ENCODE measurements around the gene LZTR1.

Gene LZTR1

GRCh38 chr22:20948450-20948849 is 33.6 kb upstream of the LZTR1 start:
- no peak overlapping the region for H2BK15ac ChIP-seq (ENCODE audit: low read depth, poor library complexity, severe bottlenecking)
- no peak overlapping the region for H3K4ac ChIP-seq (ENCODE audit: low read depth in 1 of 2, low read length in 2 of 2)
- no peak overlapping the region for H2BK5ac ChIP-seq (ENCODE audit: low read depth, low read length, poor library complexity, severe bottlenecking)
- no peak overlapping the region for H2AK5ac ChIP-seq (ENCODE audit: low read length, severe bottlenecking)
- no peak overlapping the region for H3K27ac ChIP-seq (ENCODE audit: low read length, poor library complexity, severe bottlenecking)
- H3K9me3 ChIP-seq (ENCODE audit: control insufficient read depth, low read length): no peaks in the 10 kb centered on the region
- H3K9ac ChIP-seq (ENCODE audit: low read length): no peak overlapping the region
- no peak overlapping the region for H3K18ac ChIP-seq (ENCODE audit: low read depth in 1 of 2, low read length in 2 of 2)
- no peak overlapping the region for H3K4me3 ChIP-seq (ENCODE audit: insufficient read depth in 1 of 2, low read depth in 1 of 2, low read length in 2 of 2)
- H3K14ac ChIP-seq (ENCODE audit: low read length in 2 of 2): no peak overlapping the region
- H3K23ac ChIP-seq (ENCODE audit: low read length in 2 of 2): no peak overlapping the region
- H2BK120ac ChIP-seq (ENCODE audit: low read depth, low read length): no peak overlapping the region
- no peak overlapping the region for H2BK12ac ChIP-seq (ENCODE audit: low read length in 2 of 2)
- DNase-seq: no peak
- no peak overlapping the region for H3K4me2 ChIP-seq (ENCODE audit: low read length, poor library complexity, severe bottlenecking)
- H3K4me1 ChIP-seq (ENCODE audit: control insufficient read depth, insufficient read depth, low read depth, low read length): peaks cover 18% of the 10 kb centered on the region
- H4K91ac ChIP-seq (ENCODE audit: low read length): no peak overlapping the region
- H3K79me1 ChIP-seq (replicated peaks; ENCODE audit: low read length, poor library complexity, severe bottlenecking): peaks cover 5% of the 10 kb centered on the region
- peaks cover 27 to 50% of the 10 kb centered on the region in 2 experiments for H3K36me3 ChIP-seq (ENCODE audit: control insufficient read depth in 1 of 2, insufficient read depth in 2 of 2, low read depth in 1 of 2, low read length in 2 of 2)
- no peaks in the 10 kb centered on the region for H3K27me3 ChIP-seq (ENCODE audit: control insufficient read depth in 1 of 2, insufficient read depth in 1 of 2, low read length in 2 of 2)
- no peak overlapping the region for H4K8ac ChIP-seq (ENCODE audit: low read length)
- H2AFZ ChIP-seq (ENCODE audit: low read depth, low read length): no peak overlapping the region
- WGBS: over 99% methylated on average over 4 of the region's 5 CpGs

- H3K18ac ChIP-seq (ENCODE audit: low read depth in 1 of 2, low read length in 2 of 2): no peak overlapping the region
- no peak overlapping the region for H2BK12ac ChIP-seq (ENCODE audit: low read length in 2 of 2)
- H2BK120ac ChIP-seq (ENCODE audit: low read depth, low read length): no peak overlapping the region
- peaks cover 32 to 55% of the 10 kb centered on the region in 2 experiments for H3K36me3 ChIP-seq (ENCODE audit: control insufficient read depth in 1 of 2, insufficient read depth in 2 of 2, low read depth in 1 of 2, low read length in 2 of 2)
- no peak overlapping the region for H3K4ac ChIP-seq (ENCODE audit: low read depth in 1 of 2, low read length in 2 of 2)
- DNase-seq: no peak
- H3K14ac ChIP-seq (ENCODE audit: low read length in 2 of 2): no peak overlapping the region
- no peak overlapping the region for H2BK15ac ChIP-seq (ENCODE audit: low read depth, poor library complexity, severe bottlenecking)
- no peak overlapping the region for H3K9ac ChIP-seq (ENCODE audit: low read length)
- no peak overlapping the region for H3K4me2 ChIP-seq (ENCODE audit: low read length, poor library complexity, severe bottlenecking)
- H3K23ac ChIP-seq (ENCODE audit: low read length in 2 of 2): no peak overlapping the region
- no peaks in the 10 kb centered on the region for H3K9me3 ChIP-seq (ENCODE audit: control insufficient read depth, low read length)
- H2AFZ ChIP-seq (ENCODE audit: low read depth, low read length): no peak overlapping the region
- H4K91ac ChIP-seq (ENCODE audit: low read length): no peak overlapping the region
- WGBS: 95% methylated on average over 5 of the region's 5 CpGs
- peaks cover 18% of the 10 kb centered on the region for H3K4me1 ChIP-seq (ENCODE audit: control insufficient read depth, insufficient read depth, low read depth, low read length)
- H4K8ac ChIP-seq (ENCODE audit: low read length): no peak overlapping the region
- H3K4me3 ChIP-seq (ENCODE audit: insufficient read depth in 1 of 2, low read depth in 1 of 2, low read length in 2 of 2): no peak overlapping the region
- H2BK5ac ChIP-seq (ENCODE audit: low read depth, low read length, poor library complexity, severe bottlenecking): no peak overlapping the region
- H3K27ac ChIP-seq (ENCODE audit: low read length, poor library complexity, severe bottlenecking): no peak overlapping the region
- peaks cover 9% of the 10 kb centered on the region for H3K79me1 ChIP-seq (replicated peaks; ENCODE audit: low read length, poor library complexity, severe bottlenecking)
- no peak overlapping the region for H2AK5ac ChIP-seq (ENCODE audit: low read length, severe bottlenecking)
- no peaks in the 10 kb centered on the region for H3K27me3 ChIP-seq (ENCODE audit: control insufficient read depth in 1 of 2, insufficient read depth in 1 of 2, low read length in 2 of 2)
Measured at GRCh38 chr22:20948989-20949388, 33.1 kb upstream of the LZTR1 start.

- Histone ChIP-seq H3K4me1 (ENCODE audit: control insufficient read depth, insufficient read depth, low read depth, low read length) (peaks cover 16% of the 10 kb centered on the region), H3K27ac (ENCODE audit: low read length, poor library complexity, severe bottlenecking) (no peak overlapping the region), H2BK12ac (ENCODE audit: low read length in 2 of 2) (no peak overlapping the region), H3K79me1 (replicated peaks; ENCODE audit: low read length, poor library complexity, severe bottlenecking) (peaks cover 14% of the 10 kb centered on the region), H4K8ac (ENCODE audit: low read length) (no peak overlapping the region), H2AFZ (ENCODE audit: low read depth, low read length) (no peak overlapping the region), H4K91ac (ENCODE audit: low read length) (no peak overlapping the region), H3K4ac (ENCODE audit: low read depth in 1 of 2, low read length in 2 of 2) (no peak overlapping the region), H3K9me3 (ENCODE audit: control insufficient read depth, low read length) (no peaks in the 10 kb centered on the region), H3K36me3 (ENCODE audit: control insufficient read depth in 1 of 2, insufficient read depth in 2 of 2, low read depth in 1 of 2, low read length in 2 of 2) (peaks cover 37 to 57% of the 10 kb centered on the region in 2 experiments), H3K9ac (ENCODE audit: low read length) (no peak overlapping the region), H3K14ac (ENCODE audit: low read length in 2 of 2) (no peak overlapping the region), H3K4me3 (ENCODE audit: insufficient read depth in 1 of 2, low read depth in 1 of 2, low read length in 2 of 2) (no peak overlapping the region), H2BK120ac (ENCODE audit: low read depth, low read length) (no peak overlapping the region), H2BK5ac (ENCODE audit: low read depth, low read length, poor library complexity, severe bottlenecking) (no peak overlapping the region), H2BK15ac (ENCODE audit: low read depth, poor library complexity, severe bottlenecking) (no peak overlapping the region), H3K27me3 (ENCODE audit: control insufficient read depth in 1 of 2, insufficient read depth in 1 of 2, low read length in 2 of 2) (no peaks in the 10 kb centered on the region), H2AK5ac (ENCODE audit: low read length, severe bottlenecking) (no peak overlapping the region), H3K23ac (ENCODE audit: low read length in 2 of 2) (no peak overlapping the region), H3K18ac (ENCODE audit: low read depth in 1 of 2, low read length in 2 of 2) (no peak overlapping the region), H3K4me2 (ENCODE audit: low read length, poor library complexity, severe bottlenecking) (no peak overlapping the region)
- 95% methylated on average over 13 of the region's 13 CpGs for WGBS
- DNase-seq: no peak
Measured at GRCh38 chr22:20949698-20950183, 32.4 kb upstream of the LZTR1 start.

- WGBS: 96% methylated on average over 9 of the region's 10 CpGs
- H3K4me3 ChIP-seq (ENCODE audit: insufficient read depth in 1 of 2, low read depth in 1 of 2, low read length in 2 of 2): no peak overlapping the region
- no peak overlapping the region for H3K14ac ChIP-seq (ENCODE audit: low read length in 2 of 2)
Measured at GRCh38 chr22:20951151-20951931, 30.8 kb upstream of the LZTR1 start.

More at GRCh38 chr22:20951151-20951931, 30.8 kb upstream of the LZTR1 start:
- Histone ChIP-seq H3K79me1 (replicated peaks; ENCODE audit: low read length, poor library complexity, severe bottlenecking) (peaks cover 18% of the 10 kb centered on the region), H2BK15ac (ENCODE audit: low read depth, poor library complexity, severe bottlenecking) (no peak overlapping the region), H3K18ac (ENCODE audit: low read depth in 1 of 2, low read length in 2 of 2) (no peak overlapping the region), H3K4me1 (ENCODE audit: control insufficient read depth, insufficient read depth, low read depth, low read length) (peaks cover 14% of the 10 kb centered on the region), H2AK5ac (ENCODE audit: low read length, severe bottlenecking) (no peak overlapping the region), H3K4ac (ENCODE audit: low read depth in 1 of 2, low read length in 2 of 2) (peak overlapping the region in 1 of 2 experiments; percentile 41), H2AFZ (ENCODE audit: low read depth, low read length) (no peak overlapping the region), H2BK120ac (ENCODE audit: low read depth, low read length) (no peak overlapping the region), H4K91ac (ENCODE audit: low read length) (no peak overlapping the region), H3K36me3 (ENCODE audit: control insufficient read depth in 1 of 2, insufficient read depth in 2 of 2, low read depth in 1 of 2, low read length in 2 of 2) (peaks cover 41 to 54% of the 10 kb centered on the region in 2 experiments), H3K27ac (ENCODE audit: low read length, poor library complexity, severe bottlenecking) (peak overlapping the region; percentile 82), H2BK12ac (ENCODE audit: low read length in 2 of 2) (no peak overlapping the region), H2BK5ac (ENCODE audit: low read depth, low read length, poor library complexity, severe bottlenecking) (no peak overlapping the region), H4K8ac (ENCODE audit: low read length) (no peak overlapping the region), H3K27me3 (ENCODE audit: control insufficient read depth in 1 of 2, insufficient read depth in 1 of 2, low read length in 2 of 2) (no peaks in the 10 kb centered on the region), H3K9ac (ENCODE audit: low read length) (no peak overlapping the region), H3K23ac (ENCODE audit: low read length in 2 of 2) (no peak overlapping the region), H3K9me3 (ENCODE audit: control insufficient read depth, low read length) (no peaks in the 10 kb centered on the region), H3K4me2 (ENCODE audit: low read length, poor library complexity, severe bottlenecking) (no peak overlapping the region)
- DNase-seq: no peak
